HFFc6 (cell line): ENCODE data around the gene SLC44A5. TPM values are rescaled to one million over a fixed set of nuclear protein-coding genes. Genes with fewer than 3 reads are reported as not detected.

Experiments used
- DNase-seq: peaks from one replicate; pipeline ENCODE4 v3.0.0-alpha.2; 2018
- H3K27ac Mint-ChIP-seq: 2 replicates; pipeline ENCODE4 v1.8.0; 2020; ENCODE audit warnings: mild to moderate bottlenecking, mixed read lengths
- H3K27me3 Mint-ChIP-seq: 2 replicates; pipeline ENCODE4 v1.8.0; 2021; ENCODE audit warnings: mild to moderate bottlenecking, moderate library complexity, mixed read lengths; ENCODE audit not compliant: insufficient read depth
- H3K36me3 Mint-ChIP-seq: 2 replicates; pipeline ENCODE4 v1.8.0; 2021; ENCODE audit warnings: low read depth, mixed read lengths
- H3K4me1 Mint-ChIP-seq: 2 replicates; pipeline ENCODE4 v1.8.0; 2020; ENCODE audit warnings: low read depth, mixed read lengths
- H3K4me3 Mint-ChIP-seq: 2 replicates; pipeline ENCODE4 v1.8.0; 2020; ENCODE audit warnings: mild to moderate bottlenecking, moderate library complexity, mixed read lengths
- H3K9me3 Mint-ChIP-seq: 2 replicates; pipeline ENCODE4 v1.8.0; 2020; ENCODE audit warnings: mild to moderate bottlenecking, mixed read lengths
- total RNA-seq, 6 experiments: library from RNA; stranded (reverse); fragmentation: NEBNext Ultra II Directional; extraction: Animal tissue kit (Norgen Biotek cat#: 25700); gene quantifications; 2 replicates in 1 of 6; 3 replicates in 5 of 6; pipeline ENCODE4 v1.2.3, GENCODE V29; 2021
- TF ChIP-seq, protein P1 (sequence below): fragments of 200-600 bp; sonication (generic); IDR thresholded peaks from 2 replicates; pipeline ENCODE4 v1.5.0; 2021; ENCODE audit warnings: antibody characterized with exemption, mild to moderate bottlenecking

The SLC44A5 gene
- total RNA-seq, 6 experiments from 2014 or later = not detected

DNA sequence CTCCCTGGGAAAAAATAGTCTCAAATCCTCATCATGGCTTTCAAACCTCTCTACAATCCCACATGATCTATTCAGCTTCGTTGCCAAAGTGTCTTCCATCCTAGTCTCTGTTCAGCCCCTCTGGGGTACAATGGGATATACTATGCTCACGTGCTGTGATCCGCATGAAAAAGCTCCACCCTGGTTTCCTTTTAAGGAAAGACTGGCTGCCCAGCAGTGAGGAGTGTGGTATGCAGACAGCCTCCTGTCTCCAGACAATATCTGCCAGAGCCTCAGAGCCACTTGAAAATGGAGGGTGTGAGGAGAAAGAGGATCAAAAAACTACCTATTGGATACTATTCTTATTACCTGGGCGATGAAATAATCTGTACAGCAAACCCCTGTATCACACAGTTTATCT, 282.2 kb downstream of the SLC44A5 start:
- H3K27ac Mint-ChIP-seq = no peak overlapping the region
- no peak overlapping the region for H3K4me3 Mint-ChIP-seq
- H3K36me3 Mint-ChIP-seq = no peaks in the 10 kb centered on the region
- no peaks in the 10 kb centered on the region for H3K4me1 Mint-ChIP-seq
- DNase-seq = no peak
- TF ChIP-seq, protein P1, sequence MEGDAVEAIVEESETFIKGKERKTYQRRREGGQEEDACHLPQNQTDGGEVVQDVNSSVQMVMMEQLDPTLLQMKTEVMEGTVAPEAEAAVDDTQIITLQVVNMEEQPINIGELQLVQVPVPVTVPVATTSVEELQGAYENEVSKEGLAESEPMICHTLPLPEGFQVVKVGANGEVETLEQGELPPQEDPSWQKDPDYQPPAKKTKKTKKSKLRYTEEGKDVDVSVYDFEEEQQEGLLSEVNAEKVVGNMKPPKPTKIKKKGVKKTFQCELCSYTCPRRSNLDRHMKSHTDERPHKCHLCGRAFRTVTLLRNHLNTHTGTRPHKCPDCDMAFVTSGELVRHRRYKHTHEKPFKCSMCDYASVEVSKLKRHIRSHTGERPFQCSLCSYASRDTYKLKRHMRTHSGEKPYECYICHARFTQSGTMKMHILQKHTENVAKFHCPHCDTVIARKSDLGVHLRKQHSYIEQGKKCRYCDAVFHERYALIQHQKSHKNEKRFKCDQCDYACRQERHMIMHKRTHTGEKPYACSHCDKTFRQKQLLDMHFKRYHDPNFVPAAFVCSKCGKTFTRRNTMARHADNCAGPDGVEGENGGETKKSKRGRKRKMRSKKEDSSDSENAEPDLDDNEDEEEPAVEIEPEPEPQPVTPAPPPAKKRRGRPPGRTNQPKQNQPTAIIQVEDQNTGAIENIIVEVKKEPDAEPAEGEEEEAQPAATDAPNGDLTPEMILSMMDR = no peak
- peaks cover 9% of the 10 kb centered on the region for H3K9me3 Mint-ChIP-seq
- no peaks in the 10 kb centered on the region for H3K27me3 Mint-ChIP-seq

DNA sequence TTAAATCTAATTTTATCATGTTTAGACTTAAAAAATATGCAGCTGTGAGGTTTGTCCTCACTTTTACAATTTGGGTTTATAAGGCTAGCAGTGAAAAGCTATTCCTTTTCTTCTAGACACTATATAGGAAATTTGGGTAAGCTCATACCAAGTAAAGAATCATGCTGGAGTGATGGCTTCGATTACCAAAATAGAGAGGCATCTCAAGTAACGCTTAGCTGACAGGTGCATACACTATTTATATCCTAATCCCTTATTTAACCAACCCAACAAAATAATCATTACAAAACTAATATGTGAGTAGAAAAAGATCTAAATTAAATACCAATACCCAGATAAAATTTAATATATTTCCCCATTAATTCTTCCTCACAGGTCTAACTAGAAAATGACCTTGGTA, 283.5 kb downstream of the SLC44A5 start:
- TF ChIP-seq, protein P1 = no peak
- Mint-ChIP-seq H3K27me3 (no peaks in the 10 kb centered on the region), H3K36me3 (no peaks in the 10 kb centered on the region), H3K9me3 (peaks cover 12% of the 10 kb centered on the region), H3K4me1 (no peaks in the 10 kb centered on the region), H3K4me3 (no peak overlapping the region), H3K27ac (no peak overlapping the region)
- DNase-seq = no peak

DNA sequence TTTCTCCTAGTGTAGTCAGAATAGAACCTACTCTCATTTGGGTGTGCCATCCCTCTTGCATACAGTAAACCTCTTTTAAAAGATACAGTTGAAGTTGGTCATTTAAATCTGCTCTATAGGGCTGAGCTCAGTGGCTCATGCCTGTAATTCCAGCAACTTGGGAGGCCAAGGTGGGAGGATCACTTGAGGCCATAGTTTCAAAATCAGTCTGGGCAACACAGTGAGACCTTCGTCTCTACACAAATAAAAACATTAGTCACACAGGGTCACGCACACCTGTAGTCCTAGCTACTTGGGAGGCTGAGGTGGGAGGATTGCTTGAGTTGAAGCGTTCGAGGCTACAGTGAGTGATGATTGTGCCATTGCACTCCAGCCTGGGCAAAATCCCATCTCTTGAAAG, 292.9 kb downstream of the SLC44A5 start:
- TF ChIP-seq, protein P1 = no peak
- no peak overlapping the region for H3K27ac Mint-ChIP-seq

DNA sequence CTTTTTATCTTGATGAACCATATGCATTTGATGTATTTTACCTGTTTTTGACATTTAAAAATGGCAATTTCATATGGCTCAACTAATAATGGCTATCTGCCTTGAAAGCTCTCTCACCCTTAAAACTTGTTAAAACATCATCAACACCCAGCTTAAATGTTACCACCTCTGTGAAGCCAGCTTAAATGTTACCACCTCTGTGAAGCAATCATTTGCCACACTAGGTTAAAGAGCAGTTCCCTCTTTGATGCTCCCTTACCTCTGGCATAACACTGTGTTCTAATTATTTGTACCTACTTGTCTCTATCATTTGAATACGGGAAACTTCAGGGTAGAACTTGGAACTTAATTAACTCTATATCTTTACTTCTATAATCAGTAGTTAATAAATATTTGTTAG, 294.7 kb downstream of the SLC44A5 start:
- H3K4me1 Mint-ChIP-seq = no peaks in the 10 kb centered on the region
- no peak overlapping the region for H3K27ac Mint-ChIP-seq
- peaks cover 24% of the 10 kb centered on the region for H3K9me3 Mint-ChIP-seq
- no peaks in the 10 kb centered on the region; the same call in 1 of the 2 replicates for H3K27me3 Mint-ChIP-seq
- no peak for DNase-seq
- no peak overlapping the region for H3K4me3 Mint-ChIP-seq
- H3K36me3 Mint-ChIP-seq = no peaks in the 10 kb centered on the region
- TF ChIP-seq, protein P1 = no peak

More for the DNA sequence above, 292.9 kb downstream of the SLC44A5 start:
- Mint-ChIP-seq H3K4me3 (no peak overlapping the region), H3K27me3 (no peaks in the 10 kb centered on the region; the same call in 1 of the 2 replicates), H3K9me3 (peaks cover 25% of the 10 kb centered on the region), H3K36me3 (no peaks in the 10 kb centered on the region), H3K4me1 (no peaks in the 10 kb centered on the region)
- DNase-seq = no peak

DNA sequence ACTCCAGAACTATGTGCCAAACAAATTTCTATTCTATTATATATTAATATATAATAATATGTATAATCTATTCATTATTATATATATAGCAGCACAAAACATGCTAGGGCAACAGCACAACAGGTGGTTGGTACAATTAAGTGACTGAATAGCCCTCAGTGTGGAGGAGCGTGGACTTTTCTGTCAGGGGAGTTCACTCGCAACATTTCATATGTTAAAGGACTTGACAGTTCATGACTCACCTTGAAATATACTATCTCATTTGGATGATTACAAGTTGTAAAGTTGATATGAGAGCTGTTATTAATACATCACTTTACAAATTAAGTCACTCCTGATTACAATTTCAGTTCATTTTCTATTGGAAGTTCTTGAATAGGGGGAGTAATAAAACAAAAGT, 298.3 kb downstream of the SLC44A5 start:
- H3K4me1 Mint-ChIP-seq = no peaks in the 10 kb centered on the region
- no peak for DNase-seq
- H3K4me3 Mint-ChIP-seq = no peak overlapping the region
- no peak overlapping the region for H3K27ac Mint-ChIP-seq
- peaks cover 20% of the 10 kb centered on the region for H3K9me3 Mint-ChIP-seq
- TF ChIP-seq, protein P1 = no peak
- no peaks in the 10 kb centered on the region; the same call in 1 of the 2 replicates for H3K27me3 Mint-ChIP-seq
- H3K36me3 Mint-ChIP-seq = no peaks in the 10 kb centered on the region

DNA sequence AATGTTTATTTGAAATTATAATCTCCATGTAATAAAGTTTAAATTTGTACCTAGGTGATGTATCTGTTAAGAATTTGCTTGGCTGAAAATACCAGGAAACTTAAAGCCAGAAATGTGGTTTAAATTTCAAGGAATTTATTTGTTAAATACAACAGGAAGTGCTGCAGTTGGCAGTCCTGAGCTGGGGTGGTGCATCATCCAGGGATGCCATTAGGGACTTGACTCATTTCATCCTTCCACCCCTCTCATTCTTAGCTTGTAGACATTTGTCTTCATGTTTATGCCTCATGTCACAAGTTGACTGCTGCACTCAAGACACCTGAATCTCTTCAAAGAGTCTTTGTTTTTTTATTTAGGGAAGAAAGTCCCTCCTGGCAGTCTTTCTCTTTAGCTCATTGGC, 300.8 kb downstream of the SLC44A5 start:
- H3K27ac Mint-ChIP-seq = no peak overlapping the region
- TF ChIP-seq, protein P1 = no peak
- H3K36me3 Mint-ChIP-seq = no peaks in the 10 kb centered on the region
- H3K4me1 Mint-ChIP-seq = no peaks in the 10 kb centered on the region
- DNase-seq = no peak
- no peak overlapping the region for H3K4me3 Mint-ChIP-seq
- peaks cover 21% of the 10 kb centered on the region for H3K9me3 Mint-ChIP-seq
- no peaks in the 10 kb centered on the region; the same call in 1 of the 2 replicates for H3K27me3 Mint-ChIP-seq
